K562 (cell line): ENCODE data around the gene ZNF17. TPM values are rescaled to one million over a fixed set of nuclear protein-coding genes. Genes with fewer than 3 reads are reported as not detected.

Experiments used
- BRF1 ChIP-seq: IDR thresholded peaks from 3 replicates; pipeline ENCODE4 v1.6.1; 2011; ENCODE audit warnings: borderline replicate concordance, mild to moderate bottlenecking; ENCODE audit not compliant: insufficient read length; ENCODE audit errors: extremely low read depth
- DPF2 ChIP-seq: fragments of 450-650 bp; IDR thresholded peaks from 2 replicates; pipeline ENCODE4 v1.6.1; 2016
- FOXA3 ChIP-seq, 2 experiments: fragments of 450-650 bp in 1 of 2; sonication (generic) in 1 of 2; formaldehyde crosslinking; IDR thresholded peaks in 1 of 2; conservative IDR thresholded peaks in 1 of 2; 2 replicates each; pipeline versions ENCODE4 v1.4.0 to v1.8.0; 2020 to 2022; ENCODE audit warnings: mild to moderate bottlenecking in 2 of 2, missing genetic modification reagents in 1 of 2
- HDAC6 ChIP-seq: IDR thresholded peaks from 2 replicates; pipeline ENCODE4 v1.6.1; 2012; ENCODE audit warnings: low read depth, mild to moderate bottlenecking, control low read depth, inconsistent platforms, low read length, moderate library complexity
- HDAC8 ChIP-seq: fragments of 450-650 bp; IDR thresholded peaks from 2 replicates; pipeline ENCODE4 v1.6.1; 2016; ENCODE audit warnings: mild to moderate bottlenecking, missing genetic modification characterization, moderate library complexity, missing compliant biosample characterization
- HNRNPK ChIP-seq: fragments of 200-400 bp; formaldehyde crosslinking; IDR thresholded peaks from one replicate; pipeline ENCODE4 v1.6.1; 2018; ENCODE audit warnings: mild to moderate bottlenecking, low read depth, low read length; ENCODE audit not compliant: poor library complexity, severe bottlenecking
- IFI16 ChIP-seq: fragments of 250-450 bp; sonication (Bioruptor Pico); IDR thresholded peaks from 2 replicates; pipeline ENCODE4 v2.1.2; 2022; ENCODE audit warnings: mild to moderate bottlenecking, inconsistent platforms
- JUN ChIP-seq, 2 experiments: sonication (generic) in 1 of 2; formaldehyde crosslinking in 1 of 2; IDR thresholded peaks; 2 replicates each; pipeline versions ENCODE4 v1.6.1 to v1.8.0; 2012 to 2022; ENCODE audit warnings: borderline replicate concordance in 2 of 2, mild to moderate bottlenecking in 2 of 2, improper control_type of control experiment in 1 of 2, low read depth in 1 of 2, low read length in 1 of 2, missing genetic modification reagents in 1 of 2
- KAT2B ChIP-seq: IDR thresholded peaks from one replicate; pipeline ENCODE4 v1.6.1; 2012; ENCODE audit warnings: low read depth, mild to moderate bottlenecking, control low read depth, inconsistent platforms, low read length, moderate library complexity
- NCOA1 ChIP-seq: fragments of 450-650 bp; IDR thresholded peaks from 2 replicates; pipeline ENCODE4 v1.6.1; 2016; ENCODE audit warnings: low read depth
- NRF1 ChIP-seq, 2 experiments: fragments of 450-650 bp; IDR thresholded peaks in 1 of 2; conservative IDR thresholded peaks in 1 of 2; 2 replicates each; pipeline ENCODE4 v1.6.1; 2014; ENCODE audit warnings: mild to moderate bottlenecking in 2 of 2
- PHB2 ChIP-seq: fragments of 450-650 bp; IDR thresholded peaks from 2 replicates; pipeline ENCODE4 v1.6.1; 2017; ENCODE audit warnings: low read depth
- POLR2AphosphoS5 ChIP-seq: IDR thresholded peaks from 2 replicates; pipeline ENCODE4 v1.6.1; 2011; ENCODE audit warnings: mild to moderate bottlenecking, low read depth, low read length, moderate library complexity; ENCODE audit not compliant: control insufficient read depth, insufficient read depth
- PRMT5 ChIP-seq: sonication (generic); formaldehyde crosslinking; IDR thresholded peaks from 2 replicates; pipeline ENCODE4 v1.5.0; 2020; ENCODE audit warnings: missing genetic modification reagents
- RBM25 ChIP-seq: fragments of 200-400 bp; formaldehyde crosslinking; IDR thresholded peaks from 2 replicates; pipeline ENCODE4 v1.6.1; 2018; ENCODE audit warnings: low read length, low read depth, moderate library complexity; ENCODE audit not compliant: severe bottlenecking
- SMARCE1 ChIP-seq: fragments of 450-650 bp; IDR thresholded peaks from 2 replicates; pipeline ENCODE4 v1.7.1; 2016; ENCODE audit warnings: mild to moderate bottlenecking
- TGIF2 ChIP-seq: sonication (generic); formaldehyde crosslinking; IDR thresholded peaks from 2 replicates; pipeline ENCODE4 v1.8.1; 2022; ENCODE audit warnings: mild to moderate bottlenecking, missing genetic modification reagents, moderate library complexity
- XRCC3 ChIP-seq: fragments of 450-650 bp; IDR thresholded peaks from 2 replicates; pipeline ENCODE4 v1.6.1; 2017; ENCODE audit warnings: mild to moderate bottlenecking, moderate library complexity
- ZNF143 ChIP-seq: sonication (generic); formaldehyde crosslinking; IDR thresholded peaks from 2 replicates; pipeline ENCODE4 v1.9.0; 2022; ENCODE audit warnings: mild to moderate bottlenecking, missing genetic modification reagents
- ZNF274 ChIP-seq: IDR thresholded peaks from 2 replicates; pipeline ENCODE4 v1.6.1; 2011; ENCODE audit warnings: low read depth, mild to moderate bottlenecking, low read length, moderate library complexity, borderline replicate concordance
- ZNF408 ChIP-seq: fragments of 250-450 bp; sonication (Bioruptor Pico); IDR thresholded peaks from 2 replicates; pipeline ENCODE4 v1.4.0; 2020; ENCODE audit warnings: low read depth, mild to moderate bottlenecking, moderate library complexity
- ZNF695 ChIP-seq: fragments of 450-650 bp; formaldehyde crosslinking; IDR thresholded peaks from 2 replicates; pipeline ENCODE4 v1.4.0; 2020; ENCODE audit warnings: mild to moderate bottlenecking, moderate library complexity
- ZNF785 ChIP-seq: fragments of 250-450 bp; sonication (Bioruptor Pico); IDR thresholded peaks from 2 replicates; pipeline ENCODE4 v1.4.0; 2020; ENCODE audit warnings: mild to moderate bottlenecking
- polyA plus RNA-seq, 8 experiments: library from polyadenylated mRNA; depleted of rRNA in 4 of 8; stranded (reverse) in 5 of 8; unstranded in 3 of 8; fragments of >200 nt; fragmentation: Nextera tagmentation in 2 of 8; fragmentation: Illumina TruSeq in 1 of 8; extraction: Ambion mirVana in 2 of 8; extraction: Trizol in 1 of 8; gene quantifications; 2 replicates each; pipeline versions ENCODE4 v1.2.1 to v1.2.3, GENCODE V29; 2011 to 2014; ENCODE audit warnings: inconsistent platforms in 1 of 8, missing spikeins in 1 of 8
- total RNA-seq, 7 experiments: library from RNA; depleted of rRNA in 6 of 7; stranded (reverse); fragments of >200 nt in 6 of 7; fragmentation: Illumina TruSeq in 2 of 7; extraction: Trizol in 2 of 7; gene quantifications; 2 replicates each; pipeline versions ENCODE4 v1.2.1 to v1.2.3, GENCODE V29; 2011 to 2021; ENCODE audit warnings: low replicate concordance in 1 of 7
- TF ChIP-seq, protein P1 (sequence below): IDR thresholded peaks from 2 replicates; pipeline ENCODE4 v1.6.1; 2011; ENCODE audit not compliant: insufficient read length; ENCODE audit errors: extremely low read depth
- TF ChIP-seq, protein P2 (sequence below), 3 experiments: fragments of 200-800 bp in 1 of 3; fragments of 250-450 bp in 1 of 3; fragments of 450-650 bp in 1 of 3; sonication (Bioruptor Pico) in 1 of 3; sonication (Bioruptor generic) in 1 of 3; formaldehyde crosslinking in 1 of 3; IDR thresholded peaks; 2 replicates each; pipeline versions ENCODE4 v1.6.1 to v1.8.0; 2016 to 2022; ENCODE audit warnings: mild to moderate bottlenecking in 2 of 3, missing genetic modification characterization in 2 of 3, missing compliant biosample characterization in 1 of 3, moderate library complexity in 1 of 3

The ZNF17 gene
- total and polyA plus RNA-seq, 9 of the 15 experiments (the other 6 are each of a cell fraction or from before 2014, with no cell fraction given) = 5.3 to 8.6 (median 6.5) TPM

DNA sequence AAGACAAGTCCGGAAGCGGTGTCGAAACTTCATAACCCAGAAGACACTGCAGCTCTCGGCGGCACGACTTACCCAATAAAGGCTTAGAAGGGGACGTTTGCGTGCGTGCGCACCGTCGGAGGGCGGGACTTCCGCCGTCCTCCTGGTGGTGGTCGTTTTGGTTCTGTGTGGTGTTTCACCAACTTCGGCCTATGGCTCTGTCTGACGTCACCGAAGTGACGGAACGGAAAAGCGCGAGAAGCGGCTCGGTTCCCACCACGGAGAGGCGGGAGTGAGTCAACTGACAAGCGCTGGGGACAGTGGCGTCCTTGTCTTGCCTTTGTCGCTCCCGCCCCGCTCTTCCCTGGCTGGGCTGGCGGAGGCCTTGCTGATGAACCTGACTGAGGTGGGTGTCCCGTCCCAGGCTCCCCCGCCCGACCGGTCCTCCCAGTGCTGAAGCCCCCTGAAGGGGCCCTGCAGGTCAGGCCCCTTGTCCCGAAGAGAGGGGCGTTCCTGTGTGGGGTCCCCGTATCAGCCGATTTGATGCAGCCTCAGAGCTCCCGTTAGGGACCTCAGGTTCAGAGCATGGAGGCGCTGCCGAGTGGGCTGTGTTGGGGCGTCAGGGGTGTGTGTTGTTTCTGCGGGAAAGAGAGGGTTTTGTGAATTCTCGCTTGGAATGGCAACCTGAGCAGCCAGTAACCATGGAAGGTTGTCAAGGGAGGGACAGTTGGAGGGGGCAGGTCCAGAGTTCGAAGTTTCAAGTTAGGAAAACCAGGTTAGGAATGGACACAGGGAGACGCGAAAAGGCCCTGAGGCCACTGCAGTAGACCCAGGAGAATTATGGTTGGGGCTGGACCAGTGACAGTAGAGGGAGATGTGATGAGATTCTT is 21.0 kb upstream of the ZNF17 start, which contains the start of gene ZNF548 (continued):
- TF ChIP-seq, protein P1, sequence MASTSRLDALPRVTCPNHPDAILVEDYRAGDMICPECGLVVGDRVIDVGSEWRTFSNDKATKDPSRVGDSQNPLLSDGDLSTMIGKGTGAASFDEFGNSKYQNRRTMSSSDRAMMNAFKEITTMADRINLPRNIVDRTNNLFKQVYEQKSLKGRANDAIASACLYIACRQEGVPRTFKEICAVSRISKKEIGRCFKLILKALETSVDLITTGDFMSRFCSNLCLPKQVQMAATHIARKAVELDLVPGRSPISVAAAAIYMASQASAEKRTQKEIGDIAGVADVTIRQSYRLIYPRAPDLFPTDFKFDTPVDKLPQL = no peak
- TF ChIP-seq BRF1 (no peak), RBM25 (peak; percentile 14), SMARCE1 (no peak), XRCC3 (no peak), PRMT5 (CRISPR knock-in tag) (no peak), ZNF785 (CRISPR knock-in tag) (no peak), TGIF2 (CRISPR knock-in tag) (no peak), IFI16 (CRISPR knock-in tag) (no peak), ZNF143 (CRISPR knock-in tag) (peak; percentile 83), HDAC6 (no peak), ZNF695 (CRISPR knock-in tag) (no peak), DPF2 (no peak), ZNF408 (CRISPR knock-in tag) (no peak), NCOA1 (peak; percentile 90), HNRNPK (no peak), PHB2 (no peak), NRF1 (conservative IDR thresholded peaks at IDR 0.05 in 1 of 2, IDR thresholded peaks at IDR 0.05 in 1 of 2) (peak; percentile 90 to 92), POLR2AphosphoS5 (no peak), ZNF274 (no peak), JUN (IDR thresholded peaks at IDR 0.05; ENCODE audit: borderline replicate concordance, low read depth, low read length) (peak; percentile 54), JUN (CRISPR knock-in tag; IDR thresholded peaks at IDR 0.05; ENCODE audit: borderline replicate concordance) (no peak), KAT2B (no peak), HDAC8 (no peak), FOXA3 (CRISPR knock-in tag; conservative IDR thresholded peaks at IDR 0.05 in 1 of 2, IDR thresholded peaks at IDR 0.05 in 1 of 2) (no peak)
- TF ChIP-seq, protein P2, sequence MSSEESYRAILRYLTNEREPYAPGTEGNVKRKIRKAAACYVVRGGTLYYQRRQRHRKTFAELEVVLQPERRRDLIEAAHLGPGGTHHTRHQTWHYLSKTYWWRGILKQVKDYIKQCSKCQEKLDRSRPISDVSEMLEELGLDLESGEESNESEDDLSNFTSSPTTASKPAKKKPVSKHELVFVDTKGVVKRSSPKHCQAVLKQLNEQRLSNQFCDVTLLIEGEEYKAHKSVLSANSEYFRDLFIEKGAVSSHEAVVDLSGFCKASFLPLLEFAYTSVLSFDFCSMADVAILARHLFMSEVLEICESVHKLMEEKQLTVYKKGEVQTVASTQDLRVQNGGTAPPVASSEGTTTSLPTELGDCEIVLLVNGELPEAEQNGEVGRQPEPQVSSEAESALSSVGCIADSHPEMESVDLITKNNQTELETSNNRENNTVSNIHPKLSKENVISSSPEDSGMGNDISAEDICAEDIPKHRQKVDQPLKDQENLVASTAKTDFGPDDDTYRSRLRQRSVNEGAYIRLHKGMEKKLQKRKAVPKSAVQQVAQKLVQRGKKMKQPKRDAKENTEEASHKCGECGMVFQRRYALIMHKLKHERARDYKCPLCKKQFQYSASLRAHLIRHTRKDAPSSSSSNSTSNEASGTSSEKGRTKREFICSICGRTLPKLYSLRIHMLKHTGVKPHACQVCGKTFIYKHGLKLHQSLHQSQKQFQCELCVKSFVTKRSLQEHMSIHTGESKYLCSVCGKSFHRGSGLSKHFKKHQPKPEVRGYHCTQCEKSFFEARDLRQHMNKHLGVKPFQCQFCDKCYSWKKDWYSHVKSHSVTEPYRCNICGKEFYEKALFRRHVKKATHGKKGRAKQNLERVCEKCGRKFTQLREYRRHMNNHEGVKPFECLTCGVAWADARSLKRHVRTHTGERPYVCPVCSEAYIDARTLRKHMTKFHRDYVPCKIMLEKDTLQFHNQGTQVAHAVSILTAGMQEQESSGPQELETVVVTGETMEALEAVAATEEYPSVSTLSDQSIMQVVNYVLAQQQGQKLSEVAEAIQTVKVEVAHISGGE (CRISPR knock-in tag; IDR thresholded peaks at IDR 0.05) = peak in 2 of 3 experiments; percentile 47 to 50; a peak in 1 of 6 replicates
